GM10266 (cell line): ENCODE measurements around the gene MRGPRD.

Source experiments
- DNase-seq: peaks from one replicate; pipeline ENCODE4 v3.0.0; 2012; ENCODE audit errors: extremely low spot score
- CTCF ChIP-seq: IDR thresholded peaks from 2 replicates; pipeline ENCODE4 v1.5.1; 2012; ENCODE audit warnings: mild to moderate bottlenecking, low read depth; ENCODE audit not compliant: control insufficient read depth, insufficient read depth; ENCODE audit errors: missing control alignments

Gene MRGPRD

GRCh38 chr11:68948935-68949334 is 31.9 kb downstream of the MRGPRD start:
- no peak for DNase-seq
- TF ChIP-seq CTCF = no peak

- TF ChIP-seq CTCF = no peak
- no peak for DNase-seq
These were observed 32.3 kb downstream of the MRGPRD start for GRCh38 chr11:68948496-68948895.

DNA sequence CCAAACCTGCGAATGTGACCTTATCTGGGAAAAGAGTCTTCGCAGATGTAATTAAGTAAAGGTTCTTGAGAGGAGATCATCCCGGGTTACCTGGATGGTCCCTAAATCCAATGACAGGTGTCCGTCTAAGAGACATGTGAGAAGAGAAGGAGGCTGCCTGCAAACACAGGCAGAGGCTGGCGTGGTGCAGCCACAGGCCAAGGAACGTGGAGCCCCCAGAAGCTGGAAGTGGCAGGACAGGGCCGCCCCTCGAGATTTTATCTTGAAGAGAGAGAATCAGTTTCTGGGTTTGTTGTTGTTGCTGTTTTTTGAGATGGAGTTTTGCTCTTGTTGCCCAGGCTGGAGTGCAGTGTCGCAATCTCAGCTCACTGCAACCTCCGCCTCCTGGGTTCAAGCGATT is 33.6 kb downstream of the MRGPRD start:
- no peak for TF ChIP-seq CTCF
- no peak for DNase-seq

GRCh38 chr11:68946416-68947090 is 34.2 kb downstream of the MRGPRD start:
- no peak for DNase-seq
- no peak for TF ChIP-seq CTCF

GRCh38 chr11:68942751-68943271 is 38.0 kb downstream of the MRGPRD start:
- no peak for TF ChIP-seq CTCF
- DNase-seq = no peak

GRCh38 chr11:68942095-68942620 is 38.6 kb downstream of the MRGPRD start:
- DNase-seq = no peak
- no peak for TF ChIP-seq CTCF
